Activated B cell treated with CpG ODN at 0.5 μM for 24 hours (primary cell): Measurements from ENCODE around the gene PISD. TPM values are rescaled to one million over a fixed set of nuclear protein-coding genes. Genes with fewer than 3 reads are reported as not detected.
A peak's percentile ranks its signal among the peaks of the same experiment; 100 is the strongest.
"Not testable (repeated sequence)": the region's sequence is repeated elsewhere in the genome, so short reads cannot be mapped to it uniquely, and the experiment has no call there.

Source experiments
- ATAC-seq: fragments of 200-7000 bp; cut with Tn5 transposase; one replicate; pipeline ENCODE4 v1.10.0; 2021; ENCODE audit warnings: low read depth, mild to moderate bottlenecking, moderate library complexity
- CTCF ChIA-PET: fragments of 350-600 bp; sonication (Branson Sonifier 250); formaldehyde crosslinking; loops from one replicate; lab custom pipeline; 2021; ENCODE audit warnings: antibody characterized with exemption; lab: Charles Lee
- POLR2A ChIA-PET: fragments of 350-600 bp; sonication (Branson Sonifier 250); formaldehyde crosslinking; loops from one replicate; lab custom pipeline; 2021; ENCODE audit warnings: antibody characterized with exemption; lab: Charles Lee
- DNase-seq: peaks from one replicate; pipeline ENCODE4 v3.0.0; 2022
- H3K27ac Mint-ChIP-seq: one replicate; pipeline ENCODE4 v1.8.0; 2020; ENCODE audit warnings: mixed read lengths
- H3K27me3 Mint-ChIP-seq: one replicate; pipeline ENCODE4 v1.8.0; 2021; ENCODE audit warnings: mixed read lengths
- H3K36me3 Mint-ChIP-seq: one replicate; pipeline ENCODE4 v1.8.0; 2021; ENCODE audit warnings: low read depth, mixed read lengths
- H3K4me1 Mint-ChIP-seq: one replicate; pipeline ENCODE4 v1.8.0; 2021; ENCODE audit warnings: mixed read lengths
- H3K4me3 Mint-ChIP-seq: one replicate; pipeline ENCODE4 v1.8.0; 2020; ENCODE audit warnings: mild to moderate bottlenecking, mixed read lengths
- H3K9me3 Mint-ChIP-seq: one replicate; pipeline ENCODE4 v1.8.0; 2020; ENCODE audit warnings: mixed read lengths
- CTCF ChIP-seq: fragments of 200-600 bp; IDR thresholded peaks from one replicate; pipeline ENCODE4 v1.8.0; 2022; ENCODE audit warnings: antibody characterized with exemption, mild to moderate bottlenecking
- intact Hi-C: fragments of 100-400 bp; cut with micrococcal nuclease; formaldehyde crosslinking; loops from one replicate; pipeline ENCODE4 v1.15.1; 2024
- total RNA-seq: library from RNA; stranded (reverse); gene quantifications from 2 replicates; pipeline ENCODE4 v1.2.3, GENCODE V29; 2022

The PISD gene
- 53.7 and 61.6 TPM in 2 replicates for total RNA-seq

GRCh38 chr22:31661851-31662667, at the start of gene PISD:
Gene PISD, minus strand, starts transcription at chr22:31662215. Its CDS starts 7 bp downstream, at chr22:31662208.
- intact Hi-C loops = loop anchor here (1.0 to 10.0 kb wide), 5 partner anchors 14 to 813 kb away; partner anchors contain the start of genes FBXO7 and PRR14L
- Mint-ChIP-seq H3K4me1 (peaks cover 32% of the 10 kb centered on the region), H3K36me3 (peaks cover 24% of the 10 kb centered on the region), H3K27ac (peak within 1 kb of the TSS; percentile 91), H3K27me3 (no peaks in the 10 kb centered on the region), H3K9me3 (no peaks in the 10 kb centered on the region), H3K4me3 (peak within 1 kb of the TSS; percentile 96)
- ChIA-PET POLR2A (interaction anchor here (0.6 to 3.8 kb wide), 18 partner anchors 9 to 372 kb away, joined by 3 to 41 read pairs (median 6); partner anchors contain the start of genes DEPDC5 and PATZ1), CTCF (interaction anchor here (0.6 to 2.1 kb wide), 4 partner anchors 15 to 308 kb away, joined by 3 to 9 read pairs (median 6); no protein-coding TSS in a partner anchor)
- DNase-seq (peak; percentile 96), ATAC-seq (peak; percentile 96)
- no peak for TF ChIP-seq CTCF

- POLR2A ChIA-PET, DNase-seq, H3K27ac Mint-ChIP-seq, H3K9me3 Mint-ChIP-seq, H3K4me1 Mint-ChIP-seq, intact Hi-C loops, CTCF ChIA-PET, H3K4me3 Mint-ChIP-seq, ATAC-seq, H3K27me3 Mint-ChIP-seq: not testable (repeated sequence)
- H3K36me3 Mint-ChIP-seq = peaks cover 58% of the 10 kb centered on the region
Observed at GRCh38 chr22:31711226-31711625, 49.2 kb upstream of the PISD start.

GRCh38 chr22:31707519-31707918, 45.5 kb upstream of the PISD start:
- POLR2A ChIA-PET = interaction anchor here (0.7 kb wide), 1 partner anchor 16 kb away, joined by 3 read pairs; no protein-coding TSS in a partner anchor
- TF ChIP-seq CTCF = no peak
- intact Hi-C loops = no loop called here

GRCh38 chr22:31695423-31695822, 33.4 kb upstream of the PISD start:
- no peaks in the 10 kb centered on the region for H3K9me3 Mint-ChIP-seq
- H3K4me1 Mint-ChIP-seq = no peaks in the 10 kb centered on the region
- intact Hi-C loops = no loop called here
- ChIA-PET CTCF (interaction anchor here (0.9 kb wide), 1 partner anchor 30 kb away, joined by 4 read pairs; no protein-coding TSS in a partner anchor), POLR2A (no interaction called here)
- TF ChIP-seq CTCF = no peak
- no peak overlapping the region for H3K27ac Mint-ChIP-seq
- ATAC-seq (no peak), DNase-seq (no peak)
- no peak overlapping the region for H3K4me3 Mint-ChIP-seq
- H3K36me3 Mint-ChIP-seq = peaks cover 77% of the 10 kb centered on the region
- no peaks in the 10 kb centered on the region for H3K27me3 Mint-ChIP-seq

More at GRCh38 chr22:31707519-31707918, 45.5 kb upstream of the PISD start:
- Mint-ChIP-seq H3K4me1 (no peaks in the 10 kb centered on the region), H3K27ac (no peak overlapping the region), H3K4me3 (no peak overlapping the region), H3K36me3 (peaks cover 48% of the 10 kb centered on the region), H3K9me3 (no peaks in the 10 kb centered on the region), H3K27me3 (no peaks in the 10 kb centered on the region)
- DNase-seq = no peak
- CTCF ChIA-PET = no interaction called here
- no peak for ATAC-seq

GRCh38 chr22:31694046-31694445, 32.0 kb upstream of the PISD start:
- H3K9me3 Mint-ChIP-seq, CTCF ChIA-PET, DNase-seq, POLR2A ChIA-PET, H3K4me1 Mint-ChIP-seq, ATAC-seq, H3K27me3 Mint-ChIP-seq, H3K27ac Mint-ChIP-seq, H3K4me3 Mint-ChIP-seq, intact Hi-C loops: not testable (repeated sequence)
- H3K36me3 Mint-ChIP-seq = peaks cover 68% of the 10 kb centered on the region
